Karpas-422 (cell line): ENCODE measurements around the gene HSPA8. TPM values are rescaled to one million over a fixed set of nuclear protein-coding genes. Genes with fewer than 3 reads are reported as not detected.
A peak's percentile ranks its signal among the peaks of the same experiment; 100 is the strongest.

Experiments used
- DNase-seq: peaks from one replicate; pipeline ENCODE4 v3.0.0-alpha.2; 2015
- H2AFZ ChIP-seq: fragments of 200-600 bp; sonication (generic); 2 replicates; pipeline ENCODE4 v1.6.1; 2014; ENCODE audit warnings: antibody characterized with exemption, low read length, mixed read lengths
- H3K27ac ChIP-seq: fragments of 200-600 bp; sonication (generic); 2 replicates; pipeline ENCODE4 v1.5.1; 2014; ENCODE audit warnings: mild to moderate bottlenecking, low read length, moderate library complexity
- H3K27me3 ChIP-seq: fragments of 200-600 bp; sonication (generic); 2 replicates; pipeline ENCODE4 v1.6.1; 2014; ENCODE audit warnings: low read length, mixed read lengths
- H3K36me3 ChIP-seq: fragments of 200-600 bp; sonication (generic); 2 replicates; pipeline ENCODE4 v1.6.1; 2014; ENCODE audit warnings: low read length, mixed read lengths; ENCODE audit not compliant: insufficient read depth
- H3K4me1 ChIP-seq: fragments of 200-600 bp; sonication (generic); 2 replicates; pipeline ENCODE4 v1.6.1; 2014; ENCODE audit warnings: mild to moderate bottlenecking, low read length, mixed read lengths
- H3K4me2 ChIP-seq: fragments of 200-600 bp; sonication (generic); 2 replicates; pipeline ENCODE4 v1.6.1; 2014; ENCODE audit warnings: low read length, low read depth, mild to moderate bottlenecking; ENCODE audit not compliant: poor library complexity, severe bottlenecking
- H3K4me3 ChIP-seq: fragments of 200-600 bp; sonication (generic); 2 replicates; pipeline ENCODE4 v1.5.1; 2014; ENCODE audit warnings: mild to moderate bottlenecking, antibody characterized with exemption, low read length, mixed read lengths
- H3K79me2 ChIP-seq: fragments of 200-600 bp; sonication (generic); 2 replicates; pipeline ENCODE4 v1.6.1; 2014; ENCODE audit warnings: mild to moderate bottlenecking, low read length, mixed read lengths
- H3K9ac ChIP-seq: fragments of 200-600 bp; sonication (generic); 2 replicates; pipeline ENCODE4 v1.6.0; 2014; ENCODE audit warnings: low read length
- H3K9me2 ChIP-seq: fragments of 200-600 bp; sonication (generic), shearing (Covaris generic); replicated peaks from 2 replicates; pipeline ENCODE4 v1.6.0; 2014; ENCODE audit warnings: mild to moderate bottlenecking, low read length, moderate library complexity; ENCODE audit not compliant: insufficient read depth
- H3K9me3 ChIP-seq: fragments of 300-700, 200-600 bp; sonication (generic); 2 replicates; pipeline ENCODE4 v1.6.1; 2014; ENCODE audit warnings: low read length, mixed read lengths
- H4K20me1 ChIP-seq: fragments of 200-600 bp; sonication (generic); 2 replicates; pipeline ENCODE4 v1.6.1; 2014; ENCODE audit warnings: mild to moderate bottlenecking, antibody characterized with exemption, low read length, low read depth; ENCODE audit not compliant: insufficient read depth
- total RNA-seq: library from RNA; depleted of rRNA; stranded (reverse); fragments of >200 nt; shearing (Covaris generic); gene quantifications from 2 replicates; pipeline ENCODE4 v1.2.3, GENCODE V29; 2014; ENCODE audit warnings: low replicate concordance

HSPA8 gene
- total RNA-seq, 1 experiment from 2014 or later: 1,725 TPM

DNA sequence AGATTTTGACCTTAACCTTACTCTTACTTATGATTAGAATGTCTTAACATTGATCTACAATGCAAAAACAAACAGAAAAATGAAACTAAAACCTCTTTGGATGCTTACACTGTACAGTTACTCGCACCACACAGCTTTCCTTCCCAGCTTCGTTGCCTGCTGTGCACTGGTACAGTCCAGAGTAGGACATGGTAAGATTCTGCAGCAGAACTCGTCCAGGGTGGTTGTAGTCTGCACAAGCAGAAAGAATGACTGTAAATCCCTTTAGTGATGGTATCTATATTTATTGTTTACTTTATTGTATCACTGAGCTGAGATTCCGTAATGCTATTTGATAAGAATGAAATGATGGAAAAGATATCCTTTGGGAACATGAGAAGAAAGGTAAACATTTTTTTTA is 21.0 kb upstream of the HSPA8 start:
- no peaks in the 10 kb centered on the region for H3K27me3 ChIP-seq
- H3K9me3 ChIP-seq: no peaks in the 10 kb centered on the region
- H3K9ac ChIP-seq: no peak overlapping the region
- no peak for DNase-seq
- H3K9me2 ChIP-seq: no peaks in the 10 kb centered on the region
- no peak overlapping the region for H3K4me2 ChIP-seq
- H3K36me3 ChIP-seq: no peaks in the 10 kb centered on the region
- H2AFZ ChIP-seq: no peak overlapping the region
- H3K27ac ChIP-seq: no peak overlapping the region
- H3K79me2 ChIP-seq: no peaks in the 10 kb centered on the region
- H4K20me1 ChIP-seq: no peaks in the 10 kb centered on the region
- H3K4me1 ChIP-seq: no peaks in the 10 kb centered on the region
- no peak overlapping the region for H3K4me3 ChIP-seq

GRCh38 chr11:123080015-123080414 is 18.1 kb upstream of the HSPA8 start:
- no peak overlapping the region for H3K9ac ChIP-seq
- H2AFZ ChIP-seq: no peak overlapping the region
- H3K27ac ChIP-seq: no peak overlapping the region
- no peaks in the 10 kb centered on the region for H3K4me1 ChIP-seq
- no peaks in the 10 kb centered on the region for H4K20me1 ChIP-seq
- no peak for DNase-seq
- no peaks in the 10 kb centered on the region for H3K36me3 ChIP-seq
- H3K9me3 ChIP-seq: no peaks in the 10 kb centered on the region
- no peaks in the 10 kb centered on the region for H3K9me2 ChIP-seq
- H3K27me3 ChIP-seq: no peaks in the 10 kb centered on the region
- H3K4me3 ChIP-seq: no peak overlapping the region
- no peaks in the 10 kb centered on the region for H3K79me2 ChIP-seq
- H3K4me2 ChIP-seq: no peak overlapping the region

DNA sequence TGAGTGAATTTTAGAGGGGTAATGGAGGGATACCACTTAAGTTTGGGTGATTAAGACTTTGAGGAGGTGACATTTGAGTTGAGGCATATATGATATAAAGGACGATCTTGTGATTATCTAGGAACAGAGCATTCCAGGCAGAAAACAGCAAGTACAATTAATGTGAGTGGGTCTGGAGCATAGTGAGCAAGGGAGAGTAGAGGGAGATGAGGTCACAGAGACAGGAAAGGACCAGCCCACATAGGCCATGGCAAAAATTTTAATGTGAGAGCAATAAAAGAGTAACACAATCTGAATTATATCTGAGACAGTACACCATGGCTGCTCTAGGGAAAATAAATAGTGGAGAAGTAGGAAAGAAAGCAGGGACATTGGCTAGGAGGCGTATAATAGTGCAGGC is 14.5 kb upstream of the HSPA8 start:
- Histone ChIP-seq H3K9ac (no peak overlapping the region), H3K9me2 (no peaks in the 10 kb centered on the region), H3K27ac (no peak overlapping the region), H3K27me3 (no peaks in the 10 kb centered on the region), H3K36me3 (no peaks in the 10 kb centered on the region), H3K4me2 (no peak overlapping the region), H3K9me3 (no peaks in the 10 kb centered on the region), H3K4me1 (no peaks in the 10 kb centered on the region), H3K4me3 (no peak overlapping the region), H3K79me2 (no peaks in the 10 kb centered on the region), H4K20me1 (no peaks in the 10 kb centered on the region), H2AFZ (no peak overlapping the region)
- no peak for DNase-seq

DNA sequence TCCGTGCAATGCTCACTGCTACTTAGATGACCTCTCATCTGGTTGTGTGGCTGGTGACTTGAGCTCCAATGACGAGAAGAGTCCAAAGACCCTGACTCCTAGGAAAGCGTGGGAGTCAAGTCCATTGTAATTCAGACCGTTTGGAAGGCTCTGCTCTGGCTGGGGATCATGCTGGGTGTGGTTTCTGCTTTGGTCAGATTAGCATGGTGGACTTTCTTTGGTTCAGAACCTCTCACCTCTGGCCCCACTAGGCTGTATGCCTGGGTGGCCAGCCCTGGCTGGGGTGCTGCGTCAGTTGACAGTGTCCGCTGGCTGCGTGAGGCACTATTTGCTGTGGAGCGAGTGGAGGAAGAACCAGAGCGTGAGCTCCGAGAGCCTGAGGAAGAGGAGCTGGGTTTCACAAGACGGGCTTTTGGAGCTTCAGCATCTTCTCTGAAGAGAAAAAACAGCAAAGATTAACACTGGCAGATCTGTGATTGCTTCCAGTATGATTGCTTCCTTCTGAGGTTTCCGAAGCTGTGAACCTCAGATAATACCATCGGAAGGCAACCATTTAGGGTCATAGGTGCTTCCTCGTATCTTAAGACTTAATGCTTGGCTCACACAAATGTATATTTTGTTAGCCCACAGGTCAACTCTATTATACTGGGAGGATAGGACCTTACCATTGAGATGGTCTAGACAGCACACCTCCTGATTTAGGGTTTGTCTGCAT is 11.6 kb upstream of the HSPA8 start:
- no peak overlapping the region for H3K9ac ChIP-seq
- DNase-seq: no peak
- H3K27ac ChIP-seq: no peak overlapping the region
- H3K36me3 ChIP-seq: no peaks in the 10 kb centered on the region
- H3K4me1 ChIP-seq: peaks cover 23% of the 10 kb centered on the region
- H3K4me2 ChIP-seq: no peak overlapping the region
- no peaks in the 10 kb centered on the region for H3K27me3 ChIP-seq
- H4K20me1 ChIP-seq: no peaks in the 10 kb centered on the region
- H3K79me2 ChIP-seq: no peaks in the 10 kb centered on the region
- H3K9me2 ChIP-seq: no peaks in the 10 kb centered on the region
- H3K9me3 ChIP-seq: no peaks in the 10 kb centered on the region
- H3K4me3 ChIP-seq: no peak overlapping the region
- H2AFZ ChIP-seq: no peak overlapping the region

GRCh38 chr11:123072762-123073161 is 10.8 kb upstream of the HSPA8 start:
- H3K27ac ChIP-seq: no peak overlapping the region
- no peak for DNase-seq
- H3K79me2 ChIP-seq: no peaks in the 10 kb centered on the region
- no peak overlapping the region for H3K9ac ChIP-seq
- H2AFZ ChIP-seq: no peak overlapping the region
- H3K9me3 ChIP-seq: no peaks in the 10 kb centered on the region
- H3K4me2 ChIP-seq: no peak overlapping the region
- no peak overlapping the region for H3K4me3 ChIP-seq
- H3K9me2 ChIP-seq: no peaks in the 10 kb centered on the region
- no peaks in the 10 kb centered on the region for H3K27me3 ChIP-seq
- H3K36me3 ChIP-seq: no peaks in the 10 kb centered on the region
- peaks cover 23% of the 10 kb centered on the region for H3K4me1 ChIP-seq
- no peaks in the 10 kb centered on the region for H4K20me1 ChIP-seq

DNA sequence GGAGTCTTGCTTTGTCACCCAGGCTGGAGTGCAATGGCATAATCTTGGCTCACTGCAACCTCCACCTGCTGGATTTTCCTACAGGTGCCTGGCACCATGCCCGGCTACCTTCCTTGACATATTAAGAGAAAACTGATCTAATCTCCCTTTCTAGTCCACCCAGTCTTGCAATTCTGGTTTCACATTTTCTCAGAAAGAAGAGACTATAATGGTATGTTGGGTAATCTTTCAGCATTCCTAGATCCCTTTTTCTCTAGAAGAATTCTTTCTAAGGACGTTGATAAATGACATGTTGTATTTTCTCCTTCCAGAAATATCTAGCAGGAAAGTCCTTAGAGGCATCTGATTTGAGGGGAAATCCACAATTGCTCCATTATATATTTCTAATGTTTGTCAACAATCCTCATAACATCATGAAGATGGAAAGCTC is 10.4 kb upstream of the HSPA8 start:
- H3K4me1 ChIP-seq: peaks cover 23% of the 10 kb centered on the region
- no peaks in the 10 kb centered on the region for H4K20me1 ChIP-seq
- no peak overlapping the region for H3K27ac ChIP-seq
- DNase-seq: no peak
- no peaks in the 10 kb centered on the region for H3K36me3 ChIP-seq
- no peak overlapping the region for H2AFZ ChIP-seq
- H3K79me2 ChIP-seq: no peaks in the 10 kb centered on the region
- no peaks in the 10 kb centered on the region for H3K27me3 ChIP-seq
- H3K9me2 ChIP-seq: no peaks in the 10 kb centered on the region
- no peak overlapping the region for H3K4me3 ChIP-seq
- H3K9ac ChIP-seq: no peak overlapping the region
- H3K4me2 ChIP-seq: no peak overlapping the region
- H3K9me3 ChIP-seq: no peaks in the 10 kb centered on the region

DNA sequence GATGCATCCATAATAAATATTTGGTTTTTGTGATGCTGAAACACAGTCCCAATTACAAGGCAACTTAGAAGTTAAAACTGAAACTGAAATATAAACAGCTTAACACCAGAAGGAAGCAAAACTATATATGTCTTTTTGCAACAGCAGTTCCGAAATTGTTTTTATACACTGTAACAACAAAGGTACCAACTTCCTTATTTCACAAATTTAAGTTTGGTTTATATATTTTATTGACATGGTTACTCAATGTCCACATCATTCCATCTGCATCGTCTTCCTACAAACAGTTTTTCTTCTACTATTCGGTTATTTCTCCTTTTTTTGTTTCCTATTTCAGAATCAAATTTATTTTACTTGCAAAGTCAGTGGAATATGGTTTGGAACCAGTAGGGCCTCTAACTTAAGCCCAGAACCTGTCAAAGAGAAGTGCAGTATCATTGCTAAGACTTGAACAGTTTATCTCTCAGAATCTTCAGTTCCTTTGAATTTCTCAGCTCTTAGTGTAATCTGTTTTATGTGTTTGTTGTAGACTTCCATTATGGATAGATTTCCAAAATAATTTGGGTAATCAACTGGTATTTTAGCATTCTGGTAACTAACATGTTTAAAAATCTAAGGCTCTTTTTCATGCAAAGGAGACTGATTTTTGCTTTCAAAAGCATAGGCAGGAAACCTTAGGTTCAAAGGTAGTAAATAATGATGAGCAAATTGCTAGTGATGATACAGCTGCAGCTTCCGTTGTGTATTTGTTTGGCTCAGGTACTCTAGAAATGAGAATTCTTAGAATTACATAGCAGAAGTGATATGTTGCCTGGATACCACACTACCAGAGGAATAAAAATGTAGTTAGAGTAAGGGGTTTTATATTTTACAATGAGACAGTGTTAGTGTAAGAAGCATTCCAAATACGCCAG is 8.2 kb upstream of the HSPA8 start:
- peak overlapping the region; percentile 73 for H3K4me2 ChIP-seq
- peak overlapping the region; percentile 30; the same call in 1 of the 2 replicates for H3K4me3 ChIP-seq

DNA sequence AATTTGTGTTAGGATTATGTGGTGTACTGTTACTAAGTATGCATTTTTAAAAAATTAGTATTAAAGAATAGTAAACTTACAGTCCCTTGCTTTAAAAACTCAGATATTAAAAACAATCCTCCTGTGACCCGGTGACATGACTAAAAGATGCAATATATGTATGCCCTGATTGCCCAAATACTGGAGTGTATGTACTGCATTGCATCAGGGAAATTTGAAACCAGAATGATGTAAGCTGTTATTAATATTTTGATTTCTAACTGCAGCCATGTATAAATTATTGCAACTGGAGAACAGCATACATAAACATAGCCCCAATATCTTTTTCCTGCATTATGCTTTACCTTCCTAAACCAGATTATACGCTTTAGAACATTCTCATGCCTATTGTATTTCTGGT is 3.7 kb upstream of the HSPA8 start:
- H3K4me3 ChIP-seq: no peak overlapping the region
- H3K9me3 ChIP-seq: no peaks in the 10 kb centered on the region
- H3K79me2 ChIP-seq: peaks cover 23% of the 10 kb centered on the region
- peak overlapping the region; percentile 85 for H3K4me2 ChIP-seq
- H3K27ac ChIP-seq: peak overlapping the region; percentile 95
- peaks cover 13% of the 10 kb centered on the region for H3K36me3 ChIP-seq
- H2AFZ ChIP-seq: no peak overlapping the region
- peaks cover 55% of the 10 kb centered on the region for H3K4me1 ChIP-seq
- no peaks in the 10 kb centered on the region for H3K9me2 ChIP-seq
- peaks cover 12% of the 10 kb centered on the region; the same call in 1 of the 2 replicates for H4K20me1 ChIP-seq
- peak overlapping the region; percentile 41; the same call in 1 of the 2 replicates for H3K9ac ChIP-seq
- H3K27me3 ChIP-seq: no peaks in the 10 kb centered on the region
- DNase-seq: peak; percentile 37

More for the DNA sequence above, 8.2 kb upstream of the HSPA8 start:
- H3K27me3 ChIP-seq: no peaks in the 10 kb centered on the region
- H3K9ac ChIP-seq: peak overlapping the region; percentile 35
- H3K79me2 ChIP-seq: no peaks in the 10 kb centered on the region
- peak; percentile 39 for DNase-seq
- no peaks in the 10 kb centered on the region for H3K9me3 ChIP-seq
- H2AFZ ChIP-seq: no peak overlapping the region
- peaks cover 33% of the 10 kb centered on the region for H3K4me1 ChIP-seq
- H3K36me3 ChIP-seq: no peaks in the 10 kb centered on the region
- no peaks in the 10 kb centered on the region for H3K9me2 ChIP-seq
- H4K20me1 ChIP-seq: no peaks in the 10 kb centered on the region
- H3K27ac ChIP-seq: no peak overlapping the region
